SK-N-MC (cell line): ENCODE measurements around the gene GGN.

Experiments used
- EZH2 ChIP-seq: fragments of 200-600 bp; sonication (generic); IDR thresholded peaks from one replicate; pipeline ENCODE4 v1.6.1; 2017; ENCODE audit warnings: antibody characterized with exemption
- POLR2AphosphoS5 ChIP-seq: IDR thresholded peaks from 2 replicates; pipeline ENCODE4 v1.6.1; 2012; ENCODE audit warnings: mild to moderate bottlenecking, low read depth, low read length, borderline replicate concordance

GRCh38 chr19:38373907-38374331 lies 13.9 kb downstream of the GGN start:
- TF ChIP-seq EZH2 = no peak
- no peak for TF ChIP-seq POLR2AphosphoS5
